Measurements from ENCODE around the gene CHD2. TPM values are rescaled to one million over a fixed set of nuclear protein-coding genes. Genes with fewer than 3 reads are reported as not detected.

CHD2 gene
- total and polyA plus RNA-seq, 2 donors (not counting 3 experiments of a cell fraction or from before 2014, with no cell fraction given): 53.8 to 97.9 TPM

GRCh38 chr15:92883163-92883875 lies 16.8 kb upstream of the CHD2 start:
- DNase-seq (ENCODE audit: low read depth, low spot score) (peak; percentile 60), FAIRE-seq (no peak)
- H3K9me1 ChIP-seq (replicated peaks; ENCODE audit: control insufficient read depth, extremely low read depth, insufficient read depth, low read length): no peaks in the 10 kb centered on the region
- H3K27me3 ChIP-seq (ENCODE audit: control insufficient read depth in 2 of 2, insufficient read depth in 2 of 2, low read length in 2 of 2): peaks cover 6 to 8% of the 10 kb centered on the region in 2 experiments
- H3K4me1 ChIP-seq (ENCODE audit: control insufficient read depth, extremely low read depth, insufficient read depth, low read length): peaks cover 28% of the 10 kb centered on the region
- peak overlapping the region; percentile 74 for H3K27ac ChIP-seq (ENCODE audit: insufficient read depth, low read depth, low read length)
- H3K9me3 ChIP-seq (replicated peaks; ENCODE audit: control insufficient read depth, insufficient read depth, low read length): no peaks in the 10 kb centered on the region
- H3K79me2 ChIP-seq (ENCODE audit: control insufficient read depth, insufficient read depth, low read length): peaks cover 57% of the 10 kb centered on the region
- peak overlapping the region; percentile 67 to 94 (median 92) for H3K4me3 ChIP-seq (replicated peaks in 1 of 3; ENCODE audit: insufficient read depth in 1 of 3, low read depth in 1 of 3, low read length in 3 of 3)
- peak overlapping the region; percentile 100 for H3K4me2 ChIP-seq (ENCODE audit: insufficient read depth, low read length)
- TSS peak; percentile 64 for BruUV-seq (replicated peaks)
- H3K36me3 ChIP-seq (ENCODE audit: control insufficient read depth in 2 of 2, extremely low read depth in 1 of 2, insufficient read depth in 2 of 2, low read length in 2 of 2): peaks cover 0 to 15% of the 10 kb centered on the region in 2 experiments
- H2AFZ ChIP-seq (ENCODE audit: low read depth, low read length): no peak overlapping the region
- ChIA-PET CTCF (interaction anchor here (1.1 to 4.6 kb wide), 11 partner anchors 11 to 786 kb away, joined by 3 to 39 read pairs (median 6); partner anchors contain the start of gene CHD2), POLR2A (interaction anchor here (1.2 to 2.9 kb wide), 12 partner anchors 10 to 74 kb away, joined by 3 to 52 read pairs (median 12); partner anchors contain the start of gene CHD2)
- H3K9ac ChIP-seq (replicated peaks; ENCODE audit: extremely low read depth, insufficient read depth, low read length): peak overlapping the region; percentile 98
- intact Hi-C loops (cut with micrococcal nuclease): loop anchor here (5.0 kb wide), 1 partner anchor 1724 kb away; no protein-coding TSS in a partner anchor
- dilution Hi-C loops (cut with MboI; ENCODE audit: extremely low pct_ligation_motif_present, low sequenced_read_pairs): no loop called here
- no peaks in the 10 kb centered on the region for H4K20me1 ChIP-seq (replicated peaks; ENCODE audit: control insufficient read depth, extremely low read depth, insufficient read depth, low read length)
- TF ChIP-seq MYC (IDR thresholded peaks at IDR 0.05; ENCODE audit: low read depth, low read length) (no peak), FOS (IDR thresholded peaks at IDR 0.05; ENCODE audit: borderline replicate concordance, insufficient read depth, low read length) (no peak), EZH2 (IDR thresholded peaks at IDR 0.05; ENCODE audit: borderline replicate concordance, low read depth, low read length, severe bottlenecking) (no peak), POLR2A (IDR thresholded peaks at IDR 0.05; ENCODE audit: low read depth, low read length) (no peak), CTCF (IDR thresholded peaks at IDR 0.05; ENCODE audit: extremely low read depth in 1 of 2, insufficient read depth in 1 of 2, low read depth in 1 of 2, low read length in 2 of 2) (no peak), MAX (IDR thresholded peaks at IDR 0.05; ENCODE audit: insufficient read depth, insufficient read length) (no peak), GATA2 (IDR thresholded peaks at IDR 0.05; ENCODE audit: insufficient read depth, insufficient read length, low read depth, low read length) (no peak), JUN (IDR thresholded peaks at IDR 0.05; ENCODE audit: borderline replicate concordance, insufficient read depth, insufficient read length, low read depth) (no peak), POLR2AphosphoS5 (IDR thresholded peaks at IDR 0.05; ENCODE audit: insufficient read depth, low read depth, low read length) (no peak)
